ENCODE results near the gene TMCC1. TPM values are rescaled to one million over a fixed set of nuclear protein-coding genes. Genes with fewer than 3 reads are reported as not detected.

TMCC1 gene
- total and polyA plus RNA-seq, 12 donors = 5.3 to 36.0 (median 27.2) TPM

DNA sequence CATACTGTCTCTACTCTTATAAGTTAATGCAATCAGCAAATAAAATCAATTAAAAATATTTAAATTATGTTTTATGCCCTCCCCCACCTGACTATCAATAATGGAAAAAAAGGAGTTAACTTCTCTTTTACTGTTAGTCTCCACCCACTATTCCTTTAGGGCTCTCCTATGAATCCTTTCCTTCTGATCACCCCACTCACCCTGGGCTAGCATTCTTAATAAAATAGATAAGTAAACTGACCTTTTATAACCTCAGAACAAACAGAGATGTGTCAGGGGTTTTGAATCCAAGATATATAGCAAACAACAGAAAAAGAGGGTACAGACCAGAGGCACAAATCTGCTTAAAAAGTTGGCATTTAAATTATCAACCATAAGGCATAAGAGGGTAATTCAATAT is 171.0 kb downstream of the TMCC1 start:
- H3K36me3 ChIP-seq = no peaks in the 10 kb centered on the region
- intact Hi-C loops (cut with DNase I) = loop anchor here in 1 of 10 donors (10.0 kb wide), 1 partner anchor 68 kb away; no protein-coding TSS in a partner anchor
- H3K27me3 ChIP-seq = no peaks in the 10 kb centered on the region
- peaks cover 0 to 36% (median 20%) of the 10 kb centered on the region in 9 donors for H3K4me1 ChIP-seq
- ATAC-seq (no peak), DNase-seq (no peak)
- no peaks in the 10 kb centered on the region for H3K9me3 ChIP-seq
- TF ChIP-seq, protein P1, sequence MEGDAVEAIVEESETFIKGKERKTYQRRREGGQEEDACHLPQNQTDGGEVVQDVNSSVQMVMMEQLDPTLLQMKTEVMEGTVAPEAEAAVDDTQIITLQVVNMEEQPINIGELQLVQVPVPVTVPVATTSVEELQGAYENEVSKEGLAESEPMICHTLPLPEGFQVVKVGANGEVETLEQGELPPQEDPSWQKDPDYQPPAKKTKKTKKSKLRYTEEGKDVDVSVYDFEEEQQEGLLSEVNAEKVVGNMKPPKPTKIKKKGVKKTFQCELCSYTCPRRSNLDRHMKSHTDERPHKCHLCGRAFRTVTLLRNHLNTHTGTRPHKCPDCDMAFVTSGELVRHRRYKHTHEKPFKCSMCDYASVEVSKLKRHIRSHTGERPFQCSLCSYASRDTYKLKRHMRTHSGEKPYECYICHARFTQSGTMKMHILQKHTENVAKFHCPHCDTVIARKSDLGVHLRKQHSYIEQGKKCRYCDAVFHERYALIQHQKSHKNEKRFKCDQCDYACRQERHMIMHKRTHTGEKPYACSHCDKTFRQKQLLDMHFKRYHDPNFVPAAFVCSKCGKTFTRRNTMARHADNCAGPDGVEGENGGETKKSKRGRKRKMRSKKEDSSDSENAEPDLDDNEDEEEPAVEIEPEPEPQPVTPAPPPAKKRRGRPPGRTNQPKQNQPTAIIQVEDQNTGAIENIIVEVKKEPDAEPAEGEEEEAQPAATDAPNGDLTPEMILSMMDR (IDR thresholded peaks at IDR 0.05) = no peak
- no peak overlapping the region for H3K27ac ChIP-seq
- peak overlapping the region in 1 of 10 donors; percentile 32 for H3K4me3 ChIP-seq

DNA sequence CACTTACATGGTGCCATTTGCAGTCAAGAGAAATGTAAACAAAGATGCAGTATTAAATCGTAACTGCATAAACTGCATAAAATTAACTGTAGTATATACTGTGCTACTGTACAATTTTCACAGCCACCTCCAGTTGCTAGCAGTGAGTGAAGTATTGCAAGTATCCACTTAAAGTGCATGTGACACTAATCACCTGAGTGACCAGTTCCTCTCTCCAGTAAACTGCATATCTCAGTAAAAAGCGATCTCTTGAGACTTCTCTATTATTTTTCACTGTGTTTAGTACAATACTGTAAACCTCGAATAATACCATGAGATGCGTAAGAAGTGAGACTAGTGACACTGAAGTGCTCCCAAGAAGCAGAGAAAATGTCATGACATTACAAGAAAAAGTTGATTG is 175.3 kb downstream of the TMCC1 start:
- DNase-seq (no peak), ATAC-seq (peak in 1 of 8 donors; percentile 48)
- H3K36me3 ChIP-seq = no peaks in the 10 kb centered on the region
- H3K27ac ChIP-seq = no peak overlapping the region
- H3K9me3 ChIP-seq = no peaks in the 10 kb centered on the region
- H3K4me3 ChIP-seq = no peak overlapping the region
- intact Hi-C loops (cut with DNase I) = no loop called here
- H3K27me3 ChIP-seq = no peaks in the 10 kb centered on the region
- peaks cover 0 to 26% (median 11%) of the 10 kb centered on the region in 9 donors for H3K4me1 ChIP-seq
- TF ChIP-seq, protein P1 (IDR thresholded peaks at IDR 0.05) = no peak
- 66 to 72% methylated on average over 4 of the region's 4 CpGs for WGBS, 2 donors

DNA sequence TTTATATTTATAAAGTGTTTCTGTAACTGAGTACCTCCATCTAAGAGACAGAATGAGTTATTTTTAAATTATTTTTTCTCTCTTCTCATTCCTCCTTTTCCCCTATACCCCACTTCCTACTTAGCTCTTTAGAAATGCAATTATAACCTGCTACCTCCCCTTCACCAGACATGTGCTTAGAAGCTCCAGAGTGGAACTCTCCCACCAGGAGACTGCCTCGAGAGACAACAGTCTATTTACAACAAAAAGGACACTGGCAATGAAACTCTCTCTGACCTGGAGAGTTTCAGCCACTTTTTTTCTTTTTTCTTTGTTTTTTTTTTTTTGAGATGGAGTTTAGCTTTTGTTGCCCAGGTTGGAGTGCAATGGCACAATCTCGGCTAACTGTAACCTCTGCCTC is 177.7 kb downstream of the TMCC1 start:
- Histone ChIP-seq H3K27me3 (no peaks in the 10 kb centered on the region), H3K27ac (no peak overlapping the region), H3K4me1 (peaks cover 0 to 15% (median 4%) of the 10 kb centered on the region in 9 donors), H3K9me3 (no peaks in the 10 kb centered on the region), H3K4me3 (no peak overlapping the region), H3K36me3 (no peaks in the 10 kb centered on the region)
- ATAC-seq (no peak), DNase-seq (no peak)
- TF ChIP-seq, protein P1 (IDR thresholded peaks at IDR 0.05) = no peak
- WGBS, 2 donors = 82 to 92% methylated on average over 2 of the region's 2 CpGs
- intact Hi-C loops (cut with DNase I) = no loop called here

DNA sequence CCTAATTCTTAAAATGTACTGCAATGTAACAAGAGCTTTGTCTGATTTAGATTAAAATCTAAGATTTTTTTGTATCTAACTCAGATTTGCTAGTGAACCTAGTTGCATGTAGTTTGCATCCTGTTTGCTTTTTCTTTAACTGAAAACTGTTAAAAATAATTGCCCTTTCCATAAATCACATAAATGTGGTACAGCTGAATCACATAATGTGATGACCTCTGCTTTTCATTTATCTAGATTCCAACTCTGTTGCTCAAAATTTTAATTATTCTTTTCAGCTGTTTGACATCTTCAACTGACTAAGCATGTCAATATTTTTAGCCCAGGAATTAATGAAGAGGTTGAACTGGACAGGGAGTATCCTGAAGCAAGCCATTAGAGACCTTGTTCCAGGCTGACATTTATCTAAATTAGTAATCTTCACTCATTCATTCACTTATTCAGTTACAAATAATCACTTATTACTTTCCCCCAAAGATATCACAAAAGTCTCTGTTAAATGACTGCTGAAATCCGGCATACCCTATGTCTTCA is 185.1 kb downstream of the TMCC1 start:
- Histone ChIP-seq H3K27me3 (no peaks in the 10 kb centered on the region), H3K4me1 (peaks cover 0 to 8% (median 0%) of the 10 kb centered on the region in 9 donors), H3K9me3 (no peaks in the 10 kb centered on the region), H3K4me3 (no peak overlapping the region), H3K27ac (no peak overlapping the region), H3K36me3 (no peaks in the 10 kb centered on the region)
- 97 to 100% methylated on average over 1 of the region's 1 CpG for WGBS, 2 donors
- ATAC-seq (no peak), DNase-seq (no peak)
- intact Hi-C loops (cut with DNase I) = no loop called here
- TF ChIP-seq, protein P1 (IDR thresholded peaks at IDR 0.05) = no peak
